NB4 (cell line): ENCODE results near the gene ATXN2L.

Source experiments
- CTCF ChIP-seq: IDR thresholded peaks from one replicate; pipeline ENCODE4 v1.5.1; 2012; ENCODE audit warnings: low read depth, low read length
- MAX ChIP-seq: IDR thresholded peaks from 2 replicates; pipeline ENCODE4 v1.6.1; 2011; ENCODE audit warnings: low read depth, low read length
- MYC ChIP-seq: IDR thresholded peaks from 2 replicates; pipeline ENCODE4 v1.6.1; 2011; ENCODE audit warnings: low read depth, low read length
- POLR2A ChIP-seq: IDR thresholded peaks from 2 replicates; pipeline ENCODE4 v1.6.1; 2011; ENCODE audit warnings: mild to moderate bottlenecking; ENCODE audit not compliant: insufficient read length; ENCODE audit errors: extremely low read depth

GRCh38 chr16:28872952-28873351 lies 50.2 kb downstream of the ATXN2L start:
- TF ChIP-seq CTCF (no peak), POLR2A (no peak), MAX (no peak), MYC (no peak)
